ENCODE data around the gene PHKG1.

DNA sequence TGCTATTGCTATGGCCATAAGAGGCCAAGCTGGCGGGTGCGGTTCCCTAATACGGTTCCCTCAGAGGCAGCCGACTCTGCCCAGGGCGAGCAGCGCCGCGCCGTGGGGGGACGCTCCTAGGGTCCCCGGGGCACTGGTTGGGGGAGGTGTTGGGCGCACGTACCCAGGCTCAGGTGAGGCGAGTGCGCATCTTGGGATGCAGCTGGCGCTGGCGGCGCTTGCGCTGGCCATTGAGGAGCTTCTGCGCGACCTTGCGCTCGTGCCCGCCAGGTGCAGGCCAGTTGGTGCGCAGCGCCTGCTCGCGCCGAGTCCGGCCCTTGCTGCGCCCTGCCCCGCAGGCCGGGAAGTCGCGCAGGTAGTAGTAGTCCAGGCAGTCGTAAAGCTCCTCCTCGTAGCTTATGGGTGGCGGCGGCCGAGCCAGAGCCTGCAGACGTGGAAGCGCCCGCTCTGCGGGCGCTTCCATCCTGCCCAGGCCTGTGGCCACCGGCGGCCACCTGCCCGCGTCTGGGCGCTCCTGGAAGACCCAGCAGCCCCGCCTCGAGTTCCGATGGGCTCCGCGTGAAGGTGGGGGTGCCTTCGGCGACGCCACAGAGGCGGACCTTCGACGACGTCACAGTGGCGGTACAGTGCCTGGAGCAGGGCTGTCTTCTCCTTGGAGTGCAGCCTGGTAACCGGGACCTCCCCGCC is 23.2 kb upstream of the PHKG1 start, which contains the start of gene NUPR2:
- TF ChIP-seq, protein P1, sequence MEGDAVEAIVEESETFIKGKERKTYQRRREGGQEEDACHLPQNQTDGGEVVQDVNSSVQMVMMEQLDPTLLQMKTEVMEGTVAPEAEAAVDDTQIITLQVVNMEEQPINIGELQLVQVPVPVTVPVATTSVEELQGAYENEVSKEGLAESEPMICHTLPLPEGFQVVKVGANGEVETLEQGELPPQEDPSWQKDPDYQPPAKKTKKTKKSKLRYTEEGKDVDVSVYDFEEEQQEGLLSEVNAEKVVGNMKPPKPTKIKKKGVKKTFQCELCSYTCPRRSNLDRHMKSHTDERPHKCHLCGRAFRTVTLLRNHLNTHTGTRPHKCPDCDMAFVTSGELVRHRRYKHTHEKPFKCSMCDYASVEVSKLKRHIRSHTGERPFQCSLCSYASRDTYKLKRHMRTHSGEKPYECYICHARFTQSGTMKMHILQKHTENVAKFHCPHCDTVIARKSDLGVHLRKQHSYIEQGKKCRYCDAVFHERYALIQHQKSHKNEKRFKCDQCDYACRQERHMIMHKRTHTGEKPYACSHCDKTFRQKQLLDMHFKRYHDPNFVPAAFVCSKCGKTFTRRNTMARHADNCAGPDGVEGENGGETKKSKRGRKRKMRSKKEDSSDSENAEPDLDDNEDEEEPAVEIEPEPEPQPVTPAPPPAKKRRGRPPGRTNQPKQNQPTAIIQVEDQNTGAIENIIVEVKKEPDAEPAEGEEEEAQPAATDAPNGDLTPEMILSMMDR (IDR thresholded peaks at IDR 0.05): no peak
- TF ChIP-seq POLR2A (IDR thresholded peaks at IDR 0.05): no peak

All from esophagus squamous epithelium (tissue), 4 donors.